ENCODE measurements around the gene EIF3A.
"Not testable (repeated sequence)": the region's sequence is repeated elsewhere in the genome, so short reads cannot be mapped to it uniquely, and the experiment has no call there.

The EIF3A gene

DNA sequence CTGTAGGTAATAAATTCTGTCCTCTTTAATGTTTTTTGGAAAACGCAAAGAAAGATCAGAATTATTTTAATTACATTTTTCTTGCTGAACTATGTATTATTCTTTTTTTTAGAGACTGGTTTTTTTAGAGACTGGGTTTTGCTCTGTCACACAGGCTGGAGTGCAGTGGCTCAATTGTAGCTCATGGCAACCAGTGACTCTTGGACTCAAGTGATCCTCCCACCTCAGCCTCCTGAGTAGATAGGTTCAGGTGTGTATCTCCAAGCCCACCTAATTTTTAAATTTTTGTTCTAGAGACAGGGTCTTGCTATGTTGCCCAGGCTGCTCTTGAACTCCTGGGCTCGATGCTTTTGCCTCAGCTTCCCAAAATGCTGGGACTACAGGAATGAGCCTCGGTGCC is 18.0 kb upstream of the EIF3A start:
- DNase-seq = no peak

DNA sequence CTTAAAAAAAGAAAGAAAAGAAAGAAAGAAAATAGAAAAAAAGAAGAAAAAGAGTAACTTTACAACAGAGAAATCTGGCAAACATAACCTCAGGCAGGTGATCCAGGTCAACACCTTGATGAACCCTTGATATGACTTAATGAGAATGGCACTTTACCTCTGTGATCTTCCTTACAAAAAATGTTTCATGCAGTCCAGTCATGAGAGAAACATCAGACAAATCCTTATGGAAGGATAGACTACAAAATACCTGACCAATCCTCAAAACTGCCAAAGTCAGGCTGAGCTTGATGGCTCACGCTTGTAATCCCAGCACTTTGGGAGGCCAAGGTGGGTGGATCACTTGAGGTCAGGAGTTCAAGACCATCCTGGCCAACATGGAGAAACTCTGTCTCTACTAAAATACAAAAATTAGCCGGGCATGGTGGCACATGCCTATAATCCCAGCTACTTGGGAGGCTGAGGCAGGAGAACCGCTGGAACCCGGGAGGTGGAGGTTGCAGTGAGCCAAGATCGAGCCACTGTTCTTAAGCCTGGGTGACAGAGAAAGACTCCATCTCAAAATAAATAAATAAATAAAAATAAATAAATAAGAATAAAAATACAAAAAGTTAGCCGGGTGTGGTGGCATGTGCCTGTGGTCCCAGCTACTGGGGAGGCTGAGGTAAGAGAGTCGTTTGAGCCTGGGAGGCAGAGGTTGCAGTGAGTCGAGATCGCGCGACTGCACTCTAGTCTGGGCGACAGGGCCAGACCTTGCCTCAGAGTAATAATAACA is 16.2 kb upstream of the EIF3A start:
- not testable (repeated sequence) for DNase-seq

DNA sequence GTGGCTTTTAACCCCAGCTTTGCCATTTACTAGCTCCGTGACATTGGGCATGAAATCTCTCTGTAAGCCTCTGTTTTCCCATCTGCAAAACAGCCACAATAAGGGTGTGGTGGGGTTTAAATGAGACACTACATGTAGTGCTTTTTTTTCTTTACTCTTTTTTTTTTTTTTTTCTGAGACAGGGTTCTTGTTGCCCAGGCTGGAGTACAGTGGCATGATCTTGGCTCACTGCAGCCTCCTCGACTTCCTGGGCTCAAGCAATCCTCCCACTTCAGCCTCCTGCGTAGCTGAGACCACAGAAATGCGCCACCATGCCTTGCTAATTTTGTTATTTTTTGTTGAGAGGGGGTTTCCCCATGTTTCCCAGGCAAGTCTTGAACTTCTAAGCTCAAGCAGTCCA is 15.0 kb upstream of the EIF3A start:
- no peak for DNase-seq

DNA sequence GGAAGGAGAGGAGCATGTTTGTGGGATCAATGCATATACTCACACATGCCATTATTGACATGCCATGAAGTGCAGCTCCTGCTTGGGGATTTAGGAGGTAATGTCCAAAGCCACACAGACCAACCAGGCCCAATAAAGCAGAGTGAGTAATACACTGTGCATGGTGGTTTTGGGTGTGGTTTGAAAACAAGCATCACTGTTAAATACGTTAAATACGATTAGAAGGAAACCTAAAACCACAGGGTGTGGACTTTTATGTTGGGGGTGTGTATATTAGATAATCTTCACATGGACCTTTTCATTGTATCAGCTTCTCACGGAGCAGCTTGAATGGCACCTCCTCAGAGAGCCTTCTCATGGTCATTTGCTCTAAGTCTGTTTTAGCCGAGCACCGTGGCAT is 10.4 kb upstream of the EIF3A start:
- no peak for DNase-seq

DNA sequence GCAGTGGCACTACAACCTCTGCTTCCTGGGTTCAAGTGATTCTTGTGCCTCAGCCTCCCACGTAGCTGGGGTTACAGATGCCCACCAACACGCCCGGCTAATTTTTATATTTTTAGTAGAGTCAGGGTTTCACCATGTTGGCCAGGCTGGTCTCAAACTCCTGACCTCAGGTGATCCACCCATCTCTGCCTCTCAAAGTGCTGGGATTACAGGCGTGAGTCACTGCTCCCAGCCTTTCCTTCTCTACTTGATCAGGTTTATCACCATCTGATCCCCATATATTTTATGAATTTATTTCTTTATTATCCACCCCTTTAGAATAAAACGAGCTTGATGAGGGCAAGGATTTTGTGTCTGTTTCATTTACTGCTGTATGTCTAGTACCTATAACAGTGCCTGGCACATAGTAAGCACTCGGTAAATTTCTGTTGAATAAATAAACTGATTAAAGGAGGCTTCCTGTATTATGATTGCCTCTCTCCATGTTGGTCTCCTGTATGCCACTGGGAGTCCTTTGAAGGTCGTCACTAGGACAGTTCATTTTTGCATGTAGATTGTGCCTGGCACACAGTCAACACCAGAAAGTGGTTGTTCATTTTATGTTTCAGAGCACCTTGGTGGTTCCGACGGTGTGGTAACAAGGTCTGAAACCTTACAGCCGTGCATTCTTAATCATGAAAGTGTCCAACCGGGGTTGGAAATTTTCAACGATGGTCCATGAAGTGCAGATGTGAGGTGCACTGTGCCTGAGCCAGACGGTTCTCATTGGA is 9.6 kb upstream of the EIF3A start:
- no peak for DNase-seq

DNA sequence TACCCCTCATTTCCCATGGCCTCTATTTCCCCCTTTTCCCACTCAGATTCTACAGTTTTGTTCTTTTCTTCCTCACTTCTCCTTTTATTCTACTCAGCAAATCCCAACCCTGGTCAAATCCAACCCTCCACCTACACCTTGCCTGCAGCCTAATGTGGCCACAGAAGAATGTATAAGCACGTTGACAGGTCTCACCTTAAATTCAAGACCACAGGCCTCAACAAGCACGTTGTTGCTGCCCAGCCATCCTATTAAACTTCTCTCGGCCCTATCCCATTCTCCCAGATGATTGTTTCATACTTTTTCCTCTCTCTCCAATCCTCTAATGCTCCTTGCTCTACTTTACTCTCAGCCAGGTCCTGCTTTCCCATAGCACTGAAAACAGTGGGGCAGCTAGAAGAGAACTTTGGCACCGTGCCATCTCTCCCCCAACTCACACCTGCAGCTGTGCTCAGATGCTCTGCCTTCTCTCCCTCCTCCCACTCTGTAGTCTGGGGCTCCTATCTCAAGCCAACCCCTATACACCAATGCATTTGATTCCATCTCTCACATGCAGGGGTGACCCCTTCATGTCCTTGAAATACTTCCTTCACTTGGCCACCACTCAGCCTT is 6.8 kb upstream of the EIF3A start:
- DNase-seq = no peak

DNA sequence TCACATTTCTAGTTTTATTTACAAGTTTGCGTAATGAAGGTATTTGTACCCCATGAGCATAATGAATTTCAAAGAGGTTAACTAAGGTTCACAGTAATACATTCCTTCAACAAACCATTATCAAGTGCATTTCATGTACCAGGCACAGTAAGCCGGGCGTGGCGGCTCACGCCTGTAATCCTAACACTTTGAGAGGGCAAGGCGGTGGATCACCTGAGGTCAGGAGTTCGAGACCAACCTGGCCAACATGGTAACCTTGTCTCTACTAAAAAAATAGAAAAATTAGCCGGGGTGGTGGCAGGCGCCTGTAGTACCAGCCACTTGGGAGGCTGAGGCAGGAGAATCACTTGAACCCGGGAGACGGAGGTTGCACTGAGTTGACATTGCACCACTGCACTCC is 4.3 kb upstream of the EIF3A start:
- DNase-seq = no peak

DNA sequence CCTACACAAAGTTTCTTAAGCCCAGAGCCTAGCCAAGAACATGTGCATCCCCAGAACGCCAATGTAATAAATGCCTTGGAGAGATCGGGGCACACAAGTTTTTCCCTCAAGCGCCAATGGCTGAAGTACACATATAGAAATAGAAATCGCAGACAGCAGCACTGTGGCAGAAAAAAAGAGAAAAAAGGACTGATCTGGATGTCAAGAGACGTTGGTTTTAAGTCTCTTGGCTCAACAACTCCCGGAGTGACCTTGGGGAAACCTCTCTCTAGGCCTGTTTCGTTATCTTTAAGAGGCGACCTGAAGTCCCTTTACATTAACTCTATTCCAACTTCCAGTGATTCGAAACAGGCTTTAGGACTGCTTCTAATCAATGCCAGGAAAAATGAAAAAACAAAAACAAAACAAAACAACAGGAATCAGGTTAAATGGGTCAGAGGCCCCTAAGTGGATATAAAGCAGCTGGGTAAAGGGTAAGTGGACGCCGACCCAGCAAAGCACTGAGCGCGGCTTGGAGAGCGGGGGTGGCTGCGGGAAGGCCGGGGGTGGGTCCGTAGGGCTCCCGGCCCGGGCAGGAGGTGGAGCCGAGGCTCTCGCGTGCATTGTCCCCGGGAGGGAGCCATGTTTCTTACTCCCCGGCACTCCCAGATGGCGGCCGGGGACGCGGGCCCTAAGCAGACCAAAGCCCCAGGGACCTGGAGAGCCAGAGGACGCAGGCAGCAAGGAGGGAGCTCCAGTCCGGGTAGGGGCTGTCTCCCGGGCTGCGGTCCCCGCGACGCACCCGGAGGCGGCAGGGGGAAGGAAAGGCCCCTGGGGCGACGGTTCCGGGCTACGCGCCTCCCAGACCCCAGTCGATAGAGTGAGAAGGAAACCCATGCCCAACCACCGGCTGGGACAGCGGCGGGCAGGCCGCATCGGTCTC is 757 bp downstream of the EIF3A start:
- no peak for DNase-seq

DNA sequence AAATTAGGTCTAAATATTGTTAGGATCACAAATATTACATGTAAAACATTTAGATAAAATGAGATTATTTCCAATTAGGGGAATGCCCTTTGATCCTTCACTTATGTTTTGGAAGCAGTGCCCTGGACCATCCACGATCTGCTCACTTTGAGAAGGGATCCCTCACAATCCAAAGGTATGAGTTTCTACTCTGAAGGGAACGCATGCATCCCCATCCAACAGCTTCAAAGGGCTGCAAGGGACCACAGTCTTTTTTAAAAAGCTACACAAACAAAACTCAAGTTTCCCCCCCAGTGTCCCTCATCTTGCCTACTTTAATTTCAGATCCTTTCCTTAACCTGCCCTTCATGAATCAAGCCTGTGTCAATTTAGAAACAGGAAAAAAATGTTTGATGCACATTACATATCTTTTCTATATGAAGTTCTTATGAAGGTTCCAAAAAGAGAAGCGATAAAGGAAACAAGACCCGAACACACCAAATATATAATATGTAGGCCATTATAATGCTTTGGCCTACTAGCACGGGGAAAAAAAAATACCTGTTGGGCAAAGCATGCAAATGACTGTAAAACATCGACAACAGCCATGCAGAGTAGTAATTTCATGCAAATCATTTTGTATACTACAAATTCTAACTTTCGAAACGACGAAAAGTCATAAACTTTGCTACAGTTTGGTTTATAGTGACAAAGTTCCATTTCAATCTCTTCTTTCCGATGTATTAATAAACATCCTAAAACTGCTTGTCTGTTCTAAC is 2.0 kb downstream of the EIF3A start:
- no peak for DNase-seq

DNA sequence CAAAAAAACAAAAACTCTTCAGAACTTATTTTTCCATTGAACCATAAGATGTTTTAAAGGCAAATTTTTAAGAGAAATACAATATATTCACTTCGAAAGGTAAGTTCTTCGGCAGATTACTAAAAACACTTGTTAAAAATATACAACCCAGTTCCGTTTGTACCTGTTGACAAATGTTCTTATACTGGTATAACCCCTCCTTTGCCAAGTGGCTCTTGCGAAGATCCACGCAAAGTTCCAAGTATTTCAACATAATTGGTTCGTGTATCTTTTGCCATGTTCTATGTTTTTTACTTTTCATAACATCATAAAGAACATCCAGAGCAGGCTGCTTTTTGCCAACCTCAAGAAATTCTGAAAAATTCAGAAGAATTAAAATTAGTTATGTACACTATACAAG is 7.0 kb downstream of the EIF3A start:
- no peak for DNase-seq

DNA sequence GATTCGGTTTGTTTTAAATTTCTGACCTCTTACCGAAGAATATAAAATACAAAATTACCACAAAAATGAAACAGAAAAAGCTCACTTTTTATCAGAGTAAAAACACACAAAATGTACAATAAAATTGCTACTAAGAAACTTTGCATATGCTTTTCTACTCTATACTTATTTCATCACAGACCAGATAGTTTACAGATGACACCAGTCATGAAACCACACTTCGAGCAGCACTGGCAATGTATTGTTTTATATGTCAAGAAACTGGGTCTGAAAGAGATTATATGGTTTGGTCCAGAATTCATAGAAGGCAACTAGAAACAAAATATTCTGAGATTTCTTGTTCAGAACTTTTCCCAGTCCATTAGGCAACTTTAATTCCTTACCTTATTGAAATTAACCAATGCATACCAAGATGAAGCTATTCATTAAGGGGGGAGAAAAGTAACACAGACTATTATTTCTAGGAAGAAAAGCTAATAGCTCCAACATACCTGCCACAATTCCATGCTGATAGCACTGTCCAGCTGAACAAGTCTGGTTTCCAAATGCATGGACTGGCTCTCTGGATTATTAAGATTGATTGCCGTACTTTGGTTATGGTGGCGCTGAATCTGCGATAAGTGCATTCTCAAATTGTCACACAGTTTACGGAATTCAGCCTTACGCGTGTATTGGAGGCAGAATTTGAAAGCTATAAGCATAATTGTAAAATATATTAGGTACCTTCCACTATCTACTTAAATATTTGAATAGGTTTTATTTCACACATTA is 10.0 kb downstream of the EIF3A start:
- DNase-seq = no peak

DNA sequence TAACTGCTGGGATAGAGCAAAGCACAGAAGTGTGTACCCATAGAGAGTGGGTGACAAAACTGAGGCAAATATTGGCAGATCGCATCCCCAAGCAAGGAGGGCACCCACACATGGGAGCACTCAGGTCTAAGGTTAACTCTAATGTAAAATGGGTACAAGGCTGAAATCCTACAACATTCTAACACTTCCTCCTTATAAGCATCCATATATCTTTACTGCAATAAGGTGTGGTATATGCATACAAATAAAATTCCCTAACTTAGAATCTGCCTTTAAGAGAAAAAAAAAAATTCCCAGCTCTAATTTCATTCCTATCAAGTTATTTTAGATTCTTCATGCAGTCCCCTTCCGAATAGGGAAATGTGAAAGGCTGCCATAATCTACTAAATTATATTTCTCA is 18.7 kb downstream of the EIF3A start:
- no peak for DNase-seq

DNA sequence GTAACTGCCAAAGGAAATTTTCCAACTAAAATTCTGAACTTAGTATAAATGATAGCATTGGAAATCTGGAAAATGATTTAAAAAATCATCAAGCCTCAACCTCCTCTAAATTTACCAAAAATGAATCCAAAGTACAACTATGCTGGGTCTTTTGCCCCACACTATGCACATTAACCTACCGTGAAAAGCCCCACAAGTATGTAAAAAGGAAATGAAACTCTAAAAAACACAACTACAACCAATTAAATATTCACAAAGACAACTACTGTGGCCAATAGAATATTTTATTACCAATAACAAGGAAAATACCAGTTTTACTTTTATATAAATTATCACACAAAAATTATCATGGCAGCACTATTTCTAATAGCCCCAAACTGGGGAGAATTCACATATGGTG is 19.3 kb downstream of the EIF3A start:
- no peak for DNase-seq

DNA sequence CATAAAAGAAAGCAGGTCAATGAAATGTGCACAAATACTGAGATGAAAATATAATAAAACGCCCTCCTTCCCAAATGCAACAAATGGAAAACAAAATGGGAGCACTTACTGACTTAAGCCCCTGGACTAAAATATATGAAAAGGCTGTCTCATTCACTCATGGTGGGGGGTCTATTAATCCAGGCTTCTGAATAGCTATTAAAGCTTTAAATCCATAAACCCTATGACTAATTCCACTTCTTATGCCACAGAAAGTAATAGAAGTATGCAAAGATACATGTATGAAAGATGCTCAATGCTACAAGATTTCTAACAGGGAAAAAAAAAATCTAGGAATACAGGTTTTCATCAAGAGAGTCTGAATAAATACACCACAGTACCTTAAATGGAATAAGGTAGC is 20.5 kb downstream of the EIF3A start:
- no peak for DNase-seq

DNA sequence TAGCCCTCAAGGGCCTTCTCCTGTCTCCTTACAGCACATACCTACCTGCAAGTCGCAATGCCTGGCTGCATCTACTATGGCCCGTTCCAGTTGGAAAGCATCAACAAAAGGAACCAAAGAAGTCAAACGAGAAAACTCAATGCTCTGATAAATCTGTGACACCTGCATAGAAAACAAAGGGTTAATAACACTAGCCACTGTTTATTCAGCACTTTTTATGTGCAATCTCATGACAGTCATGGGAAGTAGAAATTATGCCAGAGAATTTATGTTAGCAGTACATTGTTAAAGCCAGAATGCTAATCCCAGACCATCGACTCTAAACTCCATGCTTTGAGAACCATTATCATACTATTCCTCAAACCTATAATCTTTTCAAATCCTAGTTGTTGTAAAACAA is 21.1 kb downstream of the EIF3A start:
- no peak for DNase-seq

DNA sequence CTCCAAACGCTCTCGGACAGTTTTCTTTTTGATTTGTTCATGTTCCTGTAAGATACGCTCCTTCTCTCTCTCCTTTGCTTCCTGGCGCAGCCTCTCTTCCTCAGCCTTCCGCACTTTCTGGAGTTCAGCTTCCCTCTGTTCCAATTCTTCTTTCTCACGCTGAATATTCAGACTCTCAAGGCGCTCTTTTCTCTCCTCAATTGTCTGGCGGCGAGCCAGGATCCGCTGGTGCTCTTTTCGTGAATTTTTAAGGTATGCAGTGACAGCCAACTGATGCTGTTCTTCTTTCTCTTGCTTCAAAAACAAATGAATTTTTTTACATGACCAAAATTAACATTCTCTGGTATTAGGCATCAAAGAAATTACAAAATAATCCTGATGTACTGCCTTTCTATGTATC is 22.6 kb downstream of the EIF3A start:
- no peak for DNase-seq

DNA sequence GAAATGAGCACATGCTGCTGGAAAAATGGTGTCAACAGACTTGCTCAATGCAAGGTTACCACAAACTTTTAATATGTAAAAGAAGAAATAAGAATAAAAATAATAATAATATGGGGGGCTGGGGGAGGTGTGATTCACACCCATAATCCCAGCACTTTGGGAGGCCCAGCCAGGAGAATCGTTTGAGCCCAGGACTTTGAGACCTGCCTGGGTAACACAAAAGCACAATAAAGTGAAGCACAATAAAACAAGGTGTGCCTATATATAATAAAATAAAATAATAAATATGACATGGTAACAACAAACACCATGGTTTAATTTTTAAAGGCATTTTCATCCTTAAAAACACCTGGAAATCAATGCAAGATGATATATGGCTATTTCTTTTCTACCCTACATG is 25.1 kb downstream of the EIF3A start:
- no peak for DNase-seq

DNA sequence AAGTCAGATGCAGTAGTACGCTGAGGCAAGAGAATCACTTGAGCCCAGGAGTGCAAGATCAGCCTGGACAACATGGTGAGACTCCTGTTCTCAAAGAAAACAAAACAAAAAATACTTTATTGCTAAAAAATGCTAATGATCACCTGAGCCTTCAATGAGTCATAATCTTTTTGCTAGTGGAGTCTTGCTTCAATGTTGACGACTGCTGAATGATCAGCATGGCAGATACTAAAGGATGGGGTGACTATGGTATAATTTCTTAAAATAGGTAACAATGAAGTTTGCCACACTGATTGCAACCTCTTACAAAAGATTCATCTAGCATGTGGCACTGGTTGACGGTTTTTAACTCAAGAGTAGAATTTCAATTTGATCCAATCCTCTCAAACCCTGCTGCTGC is 28.8 kb downstream of the EIF3A start:
- DNase-seq = no peak

DNA sequence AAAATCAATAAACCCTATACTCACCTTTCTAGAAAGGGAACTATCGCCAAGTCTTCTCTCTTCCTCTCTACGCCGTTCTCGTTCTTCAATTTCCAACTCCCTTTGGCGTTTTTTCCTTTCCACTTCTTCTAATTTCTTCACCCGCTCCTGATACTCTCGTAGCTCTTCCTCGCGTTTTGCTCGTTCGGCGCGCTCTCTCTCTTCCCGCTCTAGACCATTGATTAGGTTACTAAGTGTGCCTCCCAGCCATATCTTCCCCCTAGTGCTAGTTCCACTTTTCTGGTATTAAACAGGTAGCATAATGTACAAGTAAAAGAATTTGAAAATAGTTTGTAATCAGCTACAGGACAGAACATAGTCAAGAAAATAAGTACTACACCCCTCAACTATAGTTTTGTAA is 30.8 kb downstream of the EIF3A start:
- no peak for DNase-seq

DNA sequence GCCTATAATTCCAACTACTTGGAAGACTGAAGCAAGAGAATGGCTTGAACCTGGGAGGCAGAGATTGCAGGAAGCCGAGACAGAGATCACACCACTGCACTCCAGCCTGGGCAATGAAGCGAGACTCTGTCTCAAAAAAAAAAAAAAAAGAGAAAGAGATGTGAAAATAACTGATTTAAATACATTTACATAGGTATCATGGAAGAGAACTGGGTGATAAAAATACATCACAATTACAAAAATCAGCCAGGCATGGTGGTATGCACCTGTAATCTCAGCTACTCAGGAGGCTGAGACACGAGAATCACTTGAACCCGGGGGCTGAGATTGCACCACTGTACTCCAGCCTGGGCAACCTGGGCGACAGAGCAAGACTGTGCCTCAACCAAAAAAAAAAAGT is 31.3 kb downstream of the EIF3A start:
- DNase-seq = no peak

DNA sequence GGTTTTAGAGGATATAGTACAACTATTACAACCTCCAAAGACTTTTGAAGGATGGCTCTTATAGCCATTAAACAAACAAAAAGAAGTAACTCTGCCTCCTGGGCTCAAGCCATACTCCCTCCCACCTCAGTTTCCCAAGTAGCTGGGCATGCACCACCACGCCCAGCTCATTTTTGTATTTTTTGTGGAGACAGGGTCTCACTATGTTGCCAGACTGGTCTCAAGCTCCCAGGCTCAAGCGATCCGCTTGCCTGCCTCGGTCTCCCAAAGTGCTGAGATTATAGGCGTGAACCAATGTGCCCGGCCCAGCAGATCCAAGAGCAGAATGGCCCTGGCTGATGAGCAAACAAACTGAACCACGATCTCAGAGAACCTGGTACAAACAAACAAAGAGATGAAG is 35.1 kb downstream of the EIF3A start:
- DNase-seq = no peak

DNA sequence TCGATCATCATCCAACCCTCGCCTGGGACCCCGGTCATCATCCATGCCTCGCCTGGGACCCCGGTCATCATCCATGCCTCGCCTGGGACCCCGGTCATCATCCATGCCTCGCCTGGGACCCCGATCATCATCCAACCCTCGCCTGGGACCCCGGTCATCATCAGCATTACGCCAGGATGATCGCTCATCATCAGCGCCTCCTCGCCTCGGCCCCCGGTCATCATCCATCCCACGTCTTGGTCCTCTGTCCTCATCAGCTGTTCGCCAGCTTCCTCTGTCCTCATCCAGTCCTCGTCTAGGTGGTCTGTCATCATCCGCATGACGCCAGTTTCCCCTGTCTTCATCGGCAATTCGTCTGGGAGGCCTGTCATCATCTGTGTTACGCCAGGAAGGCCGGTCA is 38.4 kb downstream of the EIF3A start:
- no peak for DNase-seq

Data from NCI-H524 treated with DMSO at 0.1 percent for 48 hours (cell line).